ENCODE results near the gene GPR55.

The GPR55 gene

DNA sequence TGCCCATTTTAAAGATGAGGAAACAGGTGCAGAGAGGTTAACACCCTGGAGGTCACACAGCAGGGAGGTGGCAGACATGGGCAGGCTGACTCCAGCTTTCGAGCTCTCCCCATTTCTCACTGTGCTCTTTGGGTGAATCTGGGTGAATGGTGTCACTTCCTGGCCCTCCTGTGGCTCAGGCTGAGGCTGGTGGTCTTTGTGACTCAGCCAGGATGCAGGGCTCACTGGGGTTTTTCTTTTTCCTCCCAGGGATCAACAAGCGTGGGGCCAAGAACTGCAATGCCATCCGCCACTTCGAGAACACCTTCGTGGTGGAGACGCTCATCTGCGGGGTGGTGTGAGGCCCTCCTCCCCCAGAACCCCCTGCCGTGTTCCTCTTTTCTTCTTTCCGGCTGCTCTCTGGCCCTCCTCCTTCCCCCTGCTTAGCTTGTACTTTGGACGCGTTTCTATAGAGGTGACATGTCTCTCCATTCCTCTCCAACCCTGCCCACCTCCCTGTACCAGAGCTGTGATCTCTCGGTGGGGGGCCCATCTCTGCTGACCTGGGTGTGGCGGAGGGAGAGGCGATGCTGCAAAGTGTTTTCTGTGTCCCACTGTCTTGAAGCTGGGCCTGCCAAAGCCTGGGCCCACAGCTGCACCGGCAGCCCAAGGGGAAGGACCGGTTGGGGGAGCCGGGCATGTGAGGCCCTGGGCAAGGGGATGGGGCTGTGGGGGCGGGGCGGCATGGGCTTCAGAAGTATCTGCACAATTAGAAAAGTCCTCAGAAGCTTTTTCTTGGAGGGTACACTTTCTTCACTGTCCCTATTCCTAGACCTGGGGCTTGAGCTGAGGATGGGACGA is 47.1 kb downstream of the GPR55 start:
- Histone ChIP-seq H3K27me3 (no peaks in the 10 kb centered on the region), H3K27ac (no peak overlapping the region), H3K9me3 (no peaks in the 10 kb centered on the region), H3K36me3 (peaks cover 9% of the 10 kb centered on the region), H3K4me3 (ENCODE audit: low read depth in 1 of 2, low read length in 1 of 2) (no peak overlapping the region), H3K4me1 (ENCODE audit: control insufficient read depth in 1 of 2, insufficient read depth in 1 of 2, low read depth in 1 of 2, low read length in 1 of 2) (peaks cover 7 to 11% of the 10 kb centered on the region in 2 experiments)
- TF ChIP-seq, protein P1, sequence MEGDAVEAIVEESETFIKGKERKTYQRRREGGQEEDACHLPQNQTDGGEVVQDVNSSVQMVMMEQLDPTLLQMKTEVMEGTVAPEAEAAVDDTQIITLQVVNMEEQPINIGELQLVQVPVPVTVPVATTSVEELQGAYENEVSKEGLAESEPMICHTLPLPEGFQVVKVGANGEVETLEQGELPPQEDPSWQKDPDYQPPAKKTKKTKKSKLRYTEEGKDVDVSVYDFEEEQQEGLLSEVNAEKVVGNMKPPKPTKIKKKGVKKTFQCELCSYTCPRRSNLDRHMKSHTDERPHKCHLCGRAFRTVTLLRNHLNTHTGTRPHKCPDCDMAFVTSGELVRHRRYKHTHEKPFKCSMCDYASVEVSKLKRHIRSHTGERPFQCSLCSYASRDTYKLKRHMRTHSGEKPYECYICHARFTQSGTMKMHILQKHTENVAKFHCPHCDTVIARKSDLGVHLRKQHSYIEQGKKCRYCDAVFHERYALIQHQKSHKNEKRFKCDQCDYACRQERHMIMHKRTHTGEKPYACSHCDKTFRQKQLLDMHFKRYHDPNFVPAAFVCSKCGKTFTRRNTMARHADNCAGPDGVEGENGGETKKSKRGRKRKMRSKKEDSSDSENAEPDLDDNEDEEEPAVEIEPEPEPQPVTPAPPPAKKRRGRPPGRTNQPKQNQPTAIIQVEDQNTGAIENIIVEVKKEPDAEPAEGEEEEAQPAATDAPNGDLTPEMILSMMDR (IDR thresholded peaks at IDR 0.05), result no peak

DNA sequence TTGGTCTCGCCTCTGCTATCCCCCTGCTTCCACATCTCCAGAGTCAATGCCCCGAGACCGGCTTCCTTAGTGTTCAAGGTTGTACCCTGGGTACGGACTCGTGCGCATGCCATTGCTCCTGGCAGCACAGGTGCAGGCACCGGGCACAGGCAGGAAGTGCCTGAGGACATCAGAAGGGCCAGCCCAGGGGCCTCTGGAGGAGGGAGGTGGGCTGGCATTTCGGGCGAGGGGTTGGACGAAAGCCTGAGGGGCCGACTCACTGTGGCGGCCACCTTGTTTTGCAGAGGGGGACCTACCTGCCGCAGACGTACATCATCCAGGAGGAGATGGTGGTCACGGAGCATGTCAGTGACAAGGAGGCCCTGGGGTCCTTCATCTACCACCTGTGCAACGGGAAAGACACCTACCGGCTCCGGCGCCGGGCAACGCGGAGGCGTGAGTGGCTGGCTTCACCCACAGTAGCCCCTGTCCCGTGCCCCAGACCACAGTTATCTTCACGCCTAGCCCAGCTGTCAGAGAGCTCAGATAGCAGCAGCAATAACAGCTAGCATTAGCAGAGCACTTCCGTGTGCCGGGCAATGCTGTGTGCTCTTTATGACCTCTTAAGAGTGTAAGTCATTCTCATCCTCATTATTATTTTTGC is 47.8 kb downstream of the GPR55 start:
- H3K36me3 ChIP-seq, result peaks cover 9% of the 10 kb centered on the region
- H3K4me3 ChIP-seq (ENCODE audit: low read depth in 1 of 2, low read length in 1 of 2), result no peak overlapping the region
- no peaks in the 10 kb centered on the region for H3K9me3 ChIP-seq
- peaks cover 7 to 11% of the 10 kb centered on the region in 2 experiments for H3K4me1 ChIP-seq (ENCODE audit: control insufficient read depth in 1 of 2, insufficient read depth in 1 of 2, low read depth in 1 of 2, low read length in 1 of 2)
- no peaks in the 10 kb centered on the region for H3K27me3 ChIP-seq
- H3K27ac ChIP-seq, result no peak overlapping the region
- TF ChIP-seq, protein P1 (IDR thresholded peaks at IDR 0.05), result no peak

DNA sequence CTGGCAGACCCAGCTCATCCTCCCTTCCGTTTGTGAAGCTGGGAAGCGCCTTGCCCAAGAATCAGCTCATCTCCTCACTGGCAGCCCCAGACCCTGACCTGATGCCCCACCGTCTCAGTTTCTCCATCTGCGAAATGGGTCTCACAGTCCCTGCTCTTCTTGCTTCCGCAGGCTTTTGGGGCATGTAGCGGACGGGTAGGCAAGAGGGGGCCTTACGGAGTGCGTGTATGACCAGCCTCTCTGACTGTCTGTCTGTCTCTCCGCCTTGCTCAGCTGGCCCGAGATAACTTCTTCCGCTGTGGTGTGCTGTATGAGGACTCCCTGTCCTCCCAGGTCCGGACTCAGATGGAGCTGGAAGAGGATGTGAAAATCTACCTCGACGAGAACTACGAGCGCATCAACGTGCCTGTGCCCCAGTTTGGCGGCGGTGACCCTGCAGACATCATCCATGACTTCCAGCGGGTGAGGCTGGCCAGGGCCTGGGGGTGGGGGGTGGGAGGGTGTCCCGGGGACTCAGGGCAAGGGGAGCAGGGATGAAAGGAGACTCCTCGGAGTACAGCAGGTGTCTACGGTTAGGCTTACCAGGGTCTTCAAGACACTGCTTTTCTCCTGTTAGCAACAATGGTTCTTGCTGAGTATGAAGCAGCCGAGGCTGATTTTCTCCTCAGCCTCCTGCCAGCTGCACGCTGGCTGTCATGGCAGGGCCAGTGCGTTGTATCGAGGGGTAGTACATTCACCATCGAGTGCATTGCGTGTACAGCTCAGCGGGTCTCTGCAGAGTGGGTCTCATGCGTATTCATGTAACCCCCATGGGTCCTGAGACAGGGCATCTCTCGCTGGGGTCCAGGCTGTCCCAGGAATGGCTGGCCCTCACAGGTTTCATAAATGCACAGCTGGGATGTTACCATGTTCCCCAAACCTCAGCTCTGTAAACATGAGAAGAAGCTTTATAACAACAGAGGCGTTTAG is 49.4 kb downstream of the GPR55 start:
- Histone ChIP-seq H3K27ac (no peak overlapping the region), H3K9me3 (no peaks in the 10 kb centered on the region), H3K4me3 (ENCODE audit: low read depth in 1 of 2, low read length in 1 of 2) (no peak overlapping the region), H3K36me3 (peaks cover 9% of the 10 kb centered on the region), H3K27me3 (no peaks in the 10 kb centered on the region), H3K4me1 (ENCODE audit: control insufficient read depth in 1 of 2, insufficient read depth in 1 of 2, low read depth in 1 of 2, low read length in 1 of 2) (peaks cover 8 to 11% of the 10 kb centered on the region in 2 experiments)
- TF ChIP-seq, protein P1 (IDR thresholded peaks at IDR 0.05), result no peak

DNA sequence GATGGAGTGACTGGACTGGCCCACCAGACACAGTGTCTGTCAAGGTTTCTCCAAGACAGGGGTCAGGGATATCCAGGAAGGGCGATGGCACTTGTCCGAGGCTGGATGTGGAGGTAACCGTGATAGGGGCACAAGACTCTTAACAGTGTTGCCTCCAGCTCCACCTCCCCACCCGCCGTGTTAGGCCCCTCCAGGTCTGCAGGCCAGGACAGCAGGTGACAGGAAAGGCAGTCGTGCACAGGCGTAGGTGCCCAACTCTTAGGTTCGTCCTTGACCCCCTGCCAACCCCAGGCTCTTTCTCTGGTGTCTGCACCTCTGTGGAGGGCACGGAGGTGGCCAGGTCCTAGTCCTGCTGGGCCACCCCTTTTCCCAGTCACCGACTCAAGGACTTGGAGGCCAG is 50.2 kb downstream of the GPR55 start:
- Histone ChIP-seq H3K27ac (no peak overlapping the region), H3K27me3 (no peaks in the 10 kb centered on the region), H3K9me3 (no peaks in the 10 kb centered on the region), H3K36me3 (peaks cover 9% of the 10 kb centered on the region), H3K4me3 (ENCODE audit: low read depth in 1 of 2, low read length in 1 of 2) (no peak overlapping the region), H3K4me1 (ENCODE audit: control insufficient read depth in 1 of 2, insufficient read depth in 1 of 2, low read depth in 1 of 2, low read length in 1 of 2) (peaks cover 16 to 18% of the 10 kb centered on the region in 2 experiments)
- TF ChIP-seq, protein P1 (IDR thresholded peaks at IDR 0.05), result no peak

DNA sequence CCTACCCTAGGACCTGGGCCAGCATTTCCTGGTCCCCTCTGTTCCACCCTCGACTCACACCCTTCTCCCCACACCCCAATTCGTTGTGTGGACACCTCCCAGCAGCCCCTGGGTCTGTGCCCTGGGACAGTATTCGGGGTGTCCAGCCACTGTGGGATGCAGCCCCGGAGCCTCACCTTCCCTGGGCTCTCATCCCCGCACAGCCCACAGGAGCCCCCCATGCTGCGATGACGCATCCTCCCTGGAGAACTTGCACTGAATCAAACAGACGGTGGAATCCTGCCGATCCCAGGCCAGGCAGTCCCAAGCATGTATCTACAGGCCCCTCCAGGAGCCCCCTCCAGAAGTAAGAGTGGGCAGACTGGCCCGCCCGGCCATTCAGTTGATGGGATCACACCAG is 50.6 kb downstream of the GPR55 start:
- Histone ChIP-seq H3K9me3 (no peaks in the 10 kb centered on the region), H3K36me3 (peaks cover 7% of the 10 kb centered on the region), H3K4me3 (ENCODE audit: low read depth in 1 of 2, low read length in 1 of 2) (no peak overlapping the region), H3K27me3 (no peaks in the 10 kb centered on the region), H3K4me1 (ENCODE audit: control insufficient read depth in 1 of 2, insufficient read depth in 1 of 2, low read depth in 1 of 2, low read length in 1 of 2) (peaks cover 19 to 22% of the 10 kb centered on the region in 2 experiments), H3K27ac (no peak overlapping the region)
- TF ChIP-seq, protein P1 (IDR thresholded peaks at IDR 0.05), result no peak

All from neutrophil (primary cell).